Prostate gland (tissue), 2 donors: ENCODE data around the gene NKD2.

Source experiments
- POLR2A ChIP-seq: fragments of 450-650 bp; IDR thresholded peaks from one replicate; pipeline ENCODE4 v1.6.1; 2016; ENCODE audit warnings: antibody characterized with exemption, mild to moderate bottlenecking
- TF ChIP-seq, protein P1 (sequence below), 4 experiments: fragments of 200-600 bp in 2 of 4; fragments of 450-650 bp in 2 of 4; sonication (generic) in 2 of 4; IDR thresholded peaks; 1 replicate in 3 of 4; 2 replicates in 1 of 4; pipeline ENCODE4 v1.5.1; 2016 to 2019; ENCODE audit warnings: antibody characterized with exemption in 4 of 4, mild to moderate bottlenecking in 2 of 4, moderate library complexity in 2 of 4

- TF ChIP-seq, protein P1, sequence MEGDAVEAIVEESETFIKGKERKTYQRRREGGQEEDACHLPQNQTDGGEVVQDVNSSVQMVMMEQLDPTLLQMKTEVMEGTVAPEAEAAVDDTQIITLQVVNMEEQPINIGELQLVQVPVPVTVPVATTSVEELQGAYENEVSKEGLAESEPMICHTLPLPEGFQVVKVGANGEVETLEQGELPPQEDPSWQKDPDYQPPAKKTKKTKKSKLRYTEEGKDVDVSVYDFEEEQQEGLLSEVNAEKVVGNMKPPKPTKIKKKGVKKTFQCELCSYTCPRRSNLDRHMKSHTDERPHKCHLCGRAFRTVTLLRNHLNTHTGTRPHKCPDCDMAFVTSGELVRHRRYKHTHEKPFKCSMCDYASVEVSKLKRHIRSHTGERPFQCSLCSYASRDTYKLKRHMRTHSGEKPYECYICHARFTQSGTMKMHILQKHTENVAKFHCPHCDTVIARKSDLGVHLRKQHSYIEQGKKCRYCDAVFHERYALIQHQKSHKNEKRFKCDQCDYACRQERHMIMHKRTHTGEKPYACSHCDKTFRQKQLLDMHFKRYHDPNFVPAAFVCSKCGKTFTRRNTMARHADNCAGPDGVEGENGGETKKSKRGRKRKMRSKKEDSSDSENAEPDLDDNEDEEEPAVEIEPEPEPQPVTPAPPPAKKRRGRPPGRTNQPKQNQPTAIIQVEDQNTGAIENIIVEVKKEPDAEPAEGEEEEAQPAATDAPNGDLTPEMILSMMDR (IDR thresholded peaks at IDR 0.05) = no peak
- TF ChIP-seq POLR2A = no peak
Observed at GRCh38 chr5:1048861-1049838, 40.5 kb downstream of the NKD2 start.
